D721Med (cell line): ENCODE measurements around the gene TNRC6B.

Experiments used
- DNase-seq: peaks from one replicate; pipeline ENCODE4 v3.0.0; 2011; ENCODE audit warnings: low spot score; ENCODE audit not compliant: insufficient read length
- FAIRE-seq: peaks from 2 replicates; lab custom pipeline; 2011; peaks lifted over from hg19 to GRCh38; lab: Jason Lieb, UNC
- TF ChIP-seq, protein P1 (sequence below): IDR thresholded peaks from 2 replicates; pipeline ENCODE4 v1.5.1; 2012; ENCODE audit warnings: mild to moderate bottlenecking, control low read depth; ENCODE audit not compliant: insufficient read depth; ENCODE audit errors: missing control alignments

The TNRC6B gene

DNA sequence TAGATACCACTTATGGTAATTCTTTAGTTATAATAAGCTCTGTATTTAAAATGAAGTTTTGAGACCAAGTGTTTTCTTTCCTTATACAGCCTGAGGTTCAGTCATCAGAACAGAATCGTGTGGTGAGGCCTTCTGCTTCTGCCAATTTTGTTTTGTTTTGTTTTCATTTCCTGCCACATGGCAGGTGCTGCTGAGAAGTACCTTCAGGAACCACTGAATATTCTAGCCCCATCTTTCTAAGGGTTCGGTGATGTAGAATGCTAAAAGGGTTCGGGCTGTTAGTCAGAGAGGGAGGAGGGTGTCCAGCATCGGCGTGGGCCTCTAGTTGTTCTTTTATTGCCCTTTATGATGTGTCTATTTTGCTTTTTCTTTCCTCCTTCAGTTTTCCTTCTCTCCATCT, 25.8 kb downstream of the TNRC6B start:
- no peak for DNase-seq
- TF ChIP-seq, protein P1, sequence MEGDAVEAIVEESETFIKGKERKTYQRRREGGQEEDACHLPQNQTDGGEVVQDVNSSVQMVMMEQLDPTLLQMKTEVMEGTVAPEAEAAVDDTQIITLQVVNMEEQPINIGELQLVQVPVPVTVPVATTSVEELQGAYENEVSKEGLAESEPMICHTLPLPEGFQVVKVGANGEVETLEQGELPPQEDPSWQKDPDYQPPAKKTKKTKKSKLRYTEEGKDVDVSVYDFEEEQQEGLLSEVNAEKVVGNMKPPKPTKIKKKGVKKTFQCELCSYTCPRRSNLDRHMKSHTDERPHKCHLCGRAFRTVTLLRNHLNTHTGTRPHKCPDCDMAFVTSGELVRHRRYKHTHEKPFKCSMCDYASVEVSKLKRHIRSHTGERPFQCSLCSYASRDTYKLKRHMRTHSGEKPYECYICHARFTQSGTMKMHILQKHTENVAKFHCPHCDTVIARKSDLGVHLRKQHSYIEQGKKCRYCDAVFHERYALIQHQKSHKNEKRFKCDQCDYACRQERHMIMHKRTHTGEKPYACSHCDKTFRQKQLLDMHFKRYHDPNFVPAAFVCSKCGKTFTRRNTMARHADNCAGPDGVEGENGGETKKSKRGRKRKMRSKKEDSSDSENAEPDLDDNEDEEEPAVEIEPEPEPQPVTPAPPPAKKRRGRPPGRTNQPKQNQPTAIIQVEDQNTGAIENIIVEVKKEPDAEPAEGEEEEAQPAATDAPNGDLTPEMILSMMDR: no peak
- no peak for FAIRE-seq

DNA sequence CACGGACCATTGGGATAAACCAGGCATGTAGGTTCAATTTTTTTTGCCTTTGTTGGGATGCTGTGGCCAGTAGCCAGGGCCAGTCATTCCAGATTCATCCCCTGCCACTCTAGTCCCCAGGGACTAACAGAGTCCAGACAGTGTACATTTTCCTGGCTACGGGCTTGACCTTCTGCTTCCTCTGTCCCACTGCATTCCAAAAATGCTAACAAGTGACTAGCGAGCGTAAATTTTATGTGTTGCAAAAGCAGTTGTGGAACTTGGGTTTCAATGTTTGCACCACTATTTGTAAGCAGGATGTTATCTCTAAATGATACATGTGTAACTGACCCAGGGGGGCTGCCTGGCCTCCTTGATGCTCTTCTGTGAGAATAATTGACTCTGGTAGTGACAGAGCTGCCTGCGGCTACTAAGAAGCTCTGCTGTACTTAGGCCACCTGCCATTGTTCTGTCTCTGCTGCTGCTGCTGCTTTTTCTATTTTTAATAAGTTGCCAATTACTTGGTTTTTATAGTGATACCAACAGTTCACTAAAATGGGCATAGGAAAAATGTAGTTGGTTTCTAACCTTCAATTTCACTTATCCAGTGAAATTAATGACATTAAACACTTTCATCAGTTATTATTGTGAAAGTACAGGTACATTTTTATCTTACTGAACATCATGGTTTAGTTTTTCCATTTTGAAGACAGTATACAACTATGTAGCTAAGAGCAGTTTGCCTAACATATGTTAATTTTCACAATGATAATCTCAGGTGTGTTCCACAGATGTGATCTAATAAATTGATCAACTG, 26.8 kb downstream of the TNRC6B start:
- no peak for DNase-seq
- TF ChIP-seq, protein P1: no peak
- no peak for FAIRE-seq

DNA sequence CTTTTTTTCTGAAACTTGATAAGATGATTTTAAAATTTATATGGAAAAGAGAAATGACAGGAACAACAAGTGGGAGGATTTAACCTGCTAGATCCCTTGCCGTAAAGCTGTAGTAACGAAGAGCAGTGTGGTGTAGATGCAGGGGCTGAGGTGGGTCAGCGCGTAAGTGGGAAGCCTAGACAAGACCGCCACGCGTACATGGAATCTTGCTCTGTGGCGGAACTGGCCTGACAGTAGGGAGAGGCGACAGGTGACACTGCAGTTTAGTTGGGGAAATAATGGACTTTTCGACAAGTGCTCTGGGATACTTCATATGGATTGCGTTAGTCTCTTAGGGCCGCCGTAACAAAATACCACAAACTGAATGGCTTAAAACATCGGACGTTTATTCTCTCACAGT, 28.8 kb downstream of the TNRC6B start:
- FAIRE-seq: no peak
- TF ChIP-seq, protein P1: no peak
- no peak for DNase-seq

DNA sequence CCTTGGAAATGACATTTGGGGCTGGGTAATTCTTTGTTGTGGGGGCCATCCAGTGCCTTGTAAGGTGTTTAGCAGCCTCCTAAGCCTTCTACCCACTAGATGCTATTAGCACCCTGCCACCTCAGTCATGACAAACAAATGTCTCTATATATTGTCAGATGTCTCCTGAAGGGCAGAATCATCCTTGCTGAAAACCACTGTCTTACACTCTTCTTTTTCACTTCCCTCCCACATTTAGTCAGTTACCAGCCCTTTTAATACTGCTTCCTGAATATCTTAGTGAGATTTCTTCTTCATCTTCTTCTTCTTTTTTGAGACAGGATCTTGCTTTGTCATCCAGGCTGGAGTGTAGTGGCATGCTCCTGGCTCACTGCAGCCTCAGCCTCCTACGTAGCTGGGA, 33.1 kb downstream of the TNRC6B start:
- TF ChIP-seq, protein P1: no peak
- DNase-seq: no peak
- FAIRE-seq: no peak

DNA sequence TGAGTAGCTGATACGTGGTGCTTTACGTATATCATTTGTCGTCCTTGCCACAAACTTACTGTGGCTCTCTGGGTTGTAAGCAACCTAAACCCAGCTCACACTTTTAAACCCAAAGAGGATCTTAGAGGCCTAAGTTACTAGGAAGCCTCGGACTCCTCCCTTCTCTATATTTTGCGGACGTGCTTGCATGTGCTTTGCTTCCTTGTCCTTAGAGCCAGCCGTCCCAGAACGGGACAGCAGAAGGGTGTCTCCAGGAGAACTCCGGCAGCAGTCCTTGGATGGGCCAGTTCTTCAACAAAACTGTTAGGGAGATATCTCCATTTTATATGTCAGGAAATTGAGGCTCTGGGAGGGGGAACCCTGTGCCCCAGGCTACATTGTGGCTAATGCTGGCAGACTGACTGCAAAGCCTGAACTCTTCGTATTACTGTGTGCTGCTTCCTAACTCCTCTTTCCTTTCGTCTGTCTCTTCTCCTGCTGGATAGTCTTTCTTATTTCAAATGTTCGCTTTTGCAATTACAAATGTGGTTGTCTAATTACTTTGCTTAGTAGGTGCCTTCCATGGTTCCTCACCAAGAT, 33.8 kb downstream of the TNRC6B start:
- FAIRE-seq (no peak), DNase-seq (no peak)
- TF ChIP-seq, protein P1: no peak

DNA sequence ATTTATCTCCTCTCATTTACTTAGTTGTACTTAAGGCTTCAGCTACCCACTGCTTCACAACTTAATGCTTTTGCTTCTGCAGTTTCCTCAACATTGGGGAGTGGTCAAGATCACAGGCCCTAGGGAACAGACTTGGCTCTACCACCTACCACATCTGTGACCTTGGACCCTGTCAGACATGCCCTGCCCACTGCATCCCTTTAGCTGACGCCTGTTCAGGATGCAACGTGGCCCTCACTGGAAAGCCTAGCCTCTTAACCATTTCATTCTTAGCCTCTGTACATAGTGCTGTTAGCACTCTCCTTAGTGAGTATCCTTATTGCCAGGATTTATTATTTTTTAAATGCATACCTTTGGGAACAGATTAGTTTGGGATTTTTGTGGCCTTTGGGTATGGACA, 34.4 kb downstream of the TNRC6B start:
- DNase-seq (no peak), FAIRE-seq (no peak)
- TF ChIP-seq, protein P1: no peak

DNA sequence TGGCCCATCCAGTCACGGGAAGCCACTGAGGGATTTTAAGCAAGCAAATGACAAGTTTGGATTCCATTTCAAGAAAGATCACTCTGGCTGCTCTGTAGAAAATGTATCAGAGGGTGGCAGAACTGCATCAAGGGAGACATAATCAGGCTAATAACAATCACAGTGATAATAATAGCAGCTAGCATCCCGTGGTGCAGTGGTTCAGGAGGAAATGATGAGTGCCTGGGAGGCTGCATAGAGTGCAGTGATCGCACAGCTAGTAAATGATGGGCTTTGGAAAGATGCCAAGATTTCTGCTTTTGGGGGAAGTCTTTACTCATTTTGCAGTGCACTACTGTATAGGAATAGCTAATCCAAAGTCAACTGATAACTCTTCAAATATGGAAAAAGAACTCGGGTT, 35.8 kb downstream of the TNRC6B start:
- TF ChIP-seq, protein P1: no peak
- FAIRE-seq (no peak), DNase-seq (no peak)
